GM18505 (cell line): ENCODE data around the gene ZNF282.
"Not testable (repeated sequence)": the region's sequence is repeated elsewhere in the genome, so short reads cannot be mapped to it uniquely, and the experiment has no call there.

Experiments
- ATAC-seq: cut with Tn5 transposase; IDR thresholded peaks from one replicate; pipeline ENCODE4 v1.9.1; 2021; ENCODE audit not compliant: unreplicated experiment
- POLR2A ChIP-seq: IDR thresholded peaks from 4 replicates; pipeline ENCODE4 v1.6.1; 2011; ENCODE audit warnings: borderline replicate concordance; ENCODE audit not compliant: insufficient read depth, insufficient read length; ENCODE audit errors: extremely low read depth

Gene ZNF282

GRCh38 chr7:149261316-149261828 is 66.0 kb downstream of the ZNF282 start:
- no peak for ATAC-seq

GRCh38 chr7:149261829-149262617 is 66.7 kb downstream of the ZNF282 start, which contains the start of gene ZNF783:
Gene ZNF783 (plus strand): TSS chr7:149262196. CDS start chr7:149262334, 138 bp downstream.
- ATAC-seq: peak; percentile 89
- TF ChIP-seq POLR2A: peak; percentile 61

More at GRCh38 chr7:149261316-149261828, 66.0 kb downstream of the ZNF282 start:
- TF ChIP-seq POLR2A: no peak

GRCh38 chr7:149266451-149266850 is 71.1 kb downstream of the ZNF282 start:
- ATAC-seq: no peak
- no peak for TF ChIP-seq POLR2A

GRCh38 chr7:149267733-149268132 is 72.4 kb downstream of the ZNF282 start:
- no peak for TF ChIP-seq POLR2A
- ATAC-seq: no peak

GRCh38 chr7:149274424-149274823 is 79.1 kb downstream of the ZNF282 start:
- not testable (repeated sequence) for ATAC-seq
